HepG2 (cell line): ENCODE measurements around the gene KAT2A. TPM values are rescaled to one million over a fixed set of nuclear protein-coding genes. Genes with fewer than 3 reads are reported as not detected.
A peak's percentile ranks its signal among the peaks of the same experiment; 100 is the strongest.

Experiments
- ATAD3A ChIP-seq: sonication (generic); formaldehyde crosslinking; IDR thresholded peaks from 2 replicates; pipeline ENCODE4 v1.4.0; 2020; ENCODE audit warnings: missing genetic modification reagents
- CBFB ChIP-seq: sonication (generic); formaldehyde crosslinking; IDR thresholded peaks from 2 replicates; pipeline ENCODE4 v1.4.0; 2020; ENCODE audit warnings: missing genetic modification reagents
- ERF ChIP-seq: IDR thresholded peaks from 2 replicates; pipeline ENCODE4 v1.6.1; 2018; ENCODE audit warnings: missing biosample characterization, missing genetic modification reagents
- GABPA ChIP-seq, 2 experiments: IDR thresholded peaks; 2 replicates each; pipeline ENCODE4 v1.6.1; 2011 to 2016; ENCODE audit warnings: low read depth in 2 of 2, low read length in 1 of 2, missing biosample characterization in 1 of 2, missing genetic modification characterization in 1 of 2
- GTF2F1 ChIP-seq: fragments of 150-350 bp; IDR thresholded peaks from 2 replicates; pipeline ENCODE4 v1.6.1; 2014; ENCODE audit warnings: low read length
- HMG20A ChIP-seq: IDR thresholded peaks from 2 replicates; pipeline ENCODE4 v1.6.1; 2016; ENCODE audit warnings: borderline replicate concordance
- HOXA3 ChIP-seq: sonication (generic); formaldehyde crosslinking; IDR thresholded peaks from 2 replicates; pipeline ENCODE4 v1.5.0; 2020; ENCODE audit warnings: missing genetic modification reagents
- MXD4 ChIP-seq: IDR thresholded peaks from 2 replicates; pipeline ENCODE4 v1.6.1; 2016; ENCODE audit warnings: mild to moderate bottlenecking, missing biosample characterization, missing genetic modification reagents
- REPIN1 ChIP-seq: sonication (generic); formaldehyde crosslinking; IDR thresholded peaks from 2 replicates; pipeline ENCODE4 v1.8.0; 2022; ENCODE audit warnings: missing genetic modification reagents, low read depth, mild to moderate bottlenecking, borderline replicate concordance
- SNRNP70 ChIP-seq: fragments of 200-400 bp; formaldehyde crosslinking; IDR thresholded peaks from 2 replicates; pipeline ENCODE4 v1.6.1; 2017; ENCODE audit warnings: mild to moderate bottlenecking, low read depth, low read length, moderate library complexity
- SP140L ChIP-seq: sonication (generic); formaldehyde crosslinking; IDR thresholded peaks from 2 replicates; pipeline ENCODE4 v1.4.0; 2020; ENCODE audit warnings: missing genetic modification reagents, borderline replicate concordance
- TSC22D2 ChIP-seq: sonication (generic); formaldehyde crosslinking; IDR thresholded peaks from 2 replicates; pipeline ENCODE4 v1.5.1; 2020; ENCODE audit warnings: missing genetic modification reagents, mild to moderate bottlenecking, borderline replicate concordance
- ZBTB4 ChIP-seq: sonication (generic); formaldehyde crosslinking; IDR thresholded peaks from 2 replicates; pipeline ENCODE4 v1.4.0; 2020; ENCODE audit warnings: missing genetic modification reagents, mild to moderate bottlenecking, borderline replicate concordance
- ZNF136 ChIP-seq: sonication (generic); formaldehyde crosslinking; IDR thresholded peaks from 2 replicates; pipeline ENCODE4 v1.8.1; 2022; ENCODE audit warnings: low read depth, mild to moderate bottlenecking, moderate library complexity, missing genetic modification reagents
- ZNF350 ChIP-seq: sonication (generic); formaldehyde crosslinking; IDR thresholded peaks from 2 replicates; pipeline ENCODE4 v1.4.0; 2020; ENCODE audit warnings: mild to moderate bottlenecking, low read depth, missing genetic modification reagents, borderline replicate concordance
- ZNF747 ChIP-seq: sonication (generic); formaldehyde crosslinking; IDR thresholded peaks from 2 replicates; pipeline ENCODE4 v1.8.1; 2023; ENCODE audit warnings: missing genetic modification reagents, mild to moderate bottlenecking, borderline replicate concordance
- ZNF772 ChIP-seq: sonication (generic); formaldehyde crosslinking; IDR thresholded peaks from 2 replicates; pipeline ENCODE4 v1.5.0; 2020; ENCODE audit warnings: mild to moderate bottlenecking, missing genetic modification reagents
- ZNF790 ChIP-seq: sonication (generic); formaldehyde crosslinking; IDR thresholded peaks from 2 replicates; pipeline ENCODE4 v1.8.0; 2022; ENCODE audit warnings: missing genetic modification reagents, mild to moderate bottlenecking, borderline replicate concordance
- polyA plus RNA-seq, 8 experiments: library from polyadenylated mRNA; depleted of rRNA in 3 of 8; stranded (reverse) in 7 of 8; unstranded in 1 of 8; fragments of >200 nt; fragmentation: Illumina TruSeq in 4 of 8; extraction: Trizol in 4 of 8; gene quantifications; 2 replicates each; pipeline versions ENCODE4 v1.2.1 to v1.2.3, GENCODE V29; 2011 to 2016; ENCODE audit warnings: low read depth in 4 of 8, missing spikeins in 1 of 8, mixed read lengths in 1 of 8; ENCODE audit not compliant: insufficient read depth in 1 of 8
- total RNA-seq, 5 experiments: library from RNA; depleted of rRNA; stranded (reverse); fragments of >200 nt; fragmentation: Illumina TruSeq; extraction: Trizol; gene quantifications; 2 replicates each; pipeline ENCODE4 v1.2.3, GENCODE V29; 2016; ENCODE audit warnings: low read depth in 1 of 5
- TF ChIP-seq, protein P1 (sequence below): sonication (generic); formaldehyde crosslinking; IDR thresholded peaks from 2 replicates; pipeline ENCODE4 v1.4.0; 2020; ENCODE audit warnings: missing genetic modification reagents, borderline replicate concordance
- TF ChIP-seq, protein P2 (sequence below): sonication (generic); formaldehyde crosslinking; IDR thresholded peaks from 2 replicates; pipeline ENCODE4 v1.4.0; 2020; ENCODE audit warnings: missing genetic modification reagents
- TF ChIP-seq, protein P3 (sequence below): sonication (generic); formaldehyde crosslinking; IDR thresholded peaks from 2 replicates; pipeline ENCODE4 v1.4.0; 2020; ENCODE audit warnings: missing genetic modification reagents

Gene KAT2A
- total and polyA plus RNA-seq, 2 of the 13 experiments (the other 11 are each of a cell fraction or from before 2014, with no cell fraction given): 29.1 to 90.4 TPM

DNA sequence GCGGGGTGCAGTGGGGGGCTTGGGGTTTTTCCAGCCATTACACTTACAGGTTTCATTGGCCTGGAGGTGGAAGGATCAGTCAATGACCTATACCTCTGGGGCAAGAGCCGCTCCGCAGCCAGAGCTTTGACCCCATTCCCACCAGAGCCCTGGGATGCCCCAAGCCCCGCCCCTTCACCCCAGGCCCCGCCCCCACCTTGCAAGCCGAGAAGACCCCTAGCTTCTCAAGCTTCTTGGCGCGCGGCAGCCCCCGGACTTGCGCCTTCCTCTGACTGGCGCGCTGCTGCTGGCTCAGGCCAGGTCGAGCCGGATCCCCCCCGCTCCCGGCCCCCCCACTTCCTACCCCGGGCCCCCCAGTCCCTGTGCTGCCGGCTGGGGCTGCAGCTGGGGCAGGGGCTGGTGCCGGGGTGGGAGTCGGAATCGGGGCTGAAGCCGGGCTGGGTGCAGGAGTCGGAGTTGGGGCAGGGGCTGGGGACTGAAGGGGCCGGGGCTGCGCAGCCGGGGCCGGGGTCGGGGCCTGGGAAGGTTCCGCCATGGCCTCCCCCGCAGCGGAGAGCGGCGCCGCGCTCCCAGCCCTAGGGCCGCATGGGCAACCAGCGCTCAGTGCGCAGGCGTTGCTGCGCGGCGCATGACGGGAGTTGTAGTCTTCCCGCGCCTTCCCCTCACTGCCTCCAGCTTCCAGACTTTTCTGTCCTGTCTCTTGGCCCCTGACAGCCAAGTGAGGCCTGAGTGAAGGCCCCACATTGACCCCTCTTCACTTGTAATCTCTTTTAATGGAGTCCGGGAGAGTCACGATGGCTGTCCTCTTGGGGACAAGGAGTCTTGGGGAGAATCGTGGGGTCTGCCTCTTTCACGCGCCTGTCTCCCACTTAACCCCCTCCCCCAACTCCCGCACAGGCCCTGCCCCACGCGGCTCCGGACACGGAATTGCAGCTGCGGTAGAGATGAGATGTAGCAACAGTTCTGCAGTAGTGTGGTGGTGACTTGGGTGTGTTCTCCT lies at the start of gene KAT2A (continued):
- TF ChIP-seq, protein P1, sequence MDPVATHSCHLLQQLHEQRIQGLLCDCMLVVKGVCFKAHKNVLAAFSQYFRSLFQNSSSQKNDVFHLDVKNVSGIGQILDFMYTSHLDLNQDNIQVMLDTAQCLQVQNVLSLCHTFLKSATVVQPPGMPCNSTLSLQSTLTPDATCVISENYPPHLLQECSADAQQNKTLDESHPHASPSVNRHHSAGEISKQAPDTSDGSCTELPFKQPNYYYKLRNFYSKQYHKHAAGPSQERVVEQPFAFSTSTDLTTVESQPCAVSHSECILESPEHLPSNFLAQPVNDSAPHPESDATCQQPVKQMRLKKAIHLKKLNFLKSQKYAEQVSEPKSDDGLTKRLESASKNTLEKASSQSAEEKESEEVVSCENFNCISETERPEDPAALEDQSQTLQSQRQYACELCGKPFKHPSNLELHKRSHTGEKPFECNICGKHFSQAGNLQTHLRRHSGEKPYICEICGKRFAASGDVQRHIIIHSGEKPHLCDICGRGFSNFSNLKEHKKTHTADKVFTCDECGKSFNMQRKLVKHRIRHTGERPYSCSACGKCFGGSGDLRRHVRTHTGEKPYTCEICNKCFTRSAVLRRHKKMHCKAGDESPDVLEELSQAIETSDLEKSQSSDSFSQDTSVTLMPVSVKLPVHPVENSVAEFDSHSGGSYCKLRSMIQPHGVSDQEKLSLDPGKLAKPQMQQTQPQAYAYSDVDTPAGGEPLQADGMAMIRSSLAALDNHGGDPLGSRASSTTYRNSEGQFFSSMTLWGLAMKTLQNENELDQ (CRISPR knock-in tag): peak; percentile 60; the same call in 1 of the 2 replicates
- TF ChIP-seq SNRNP70: no peak
- TF ChIP-seq, protein P2, sequence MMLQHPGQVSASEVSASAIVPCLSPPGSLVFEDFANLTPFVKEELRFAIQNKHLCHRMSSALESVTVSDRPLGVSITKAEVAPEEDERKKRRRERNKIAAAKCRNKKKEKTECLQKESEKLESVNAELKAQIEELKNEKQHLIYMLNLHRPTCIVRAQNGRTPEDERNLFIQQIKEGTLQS (CRISPR knock-in tag): 0 out of 2 replicates have a peak, but pooled peaks have one; percentile 31
- 0 out of 2 replicates have a peak, but pooled peaks have one; percentile 8 for TF ChIP-seq HMG20A (CRISPR knock-in tag)
- TF ChIP-seq ZNF790 (CRISPR knock-in tag): no peak
- TF ChIP-seq ATAD3A: no peak
- peak; percentile 60; the same call in 1 of the 2 replicates for TF ChIP-seq GTF2F1
- no peak for TF ChIP-seq ZBTB4
- TF ChIP-seq TSC22D2 (CRISPR knock-in tag): peak; percentile 38; the same call in 1 of the 2 replicates
- no peak for TF ChIP-seq SP140L (CRISPR knock-in tag)
- no peak; the same call in 1 of the 2 replicates for TF ChIP-seq ZNF747 (CRISPR knock-in tag)
- TF ChIP-seq, protein P3, sequence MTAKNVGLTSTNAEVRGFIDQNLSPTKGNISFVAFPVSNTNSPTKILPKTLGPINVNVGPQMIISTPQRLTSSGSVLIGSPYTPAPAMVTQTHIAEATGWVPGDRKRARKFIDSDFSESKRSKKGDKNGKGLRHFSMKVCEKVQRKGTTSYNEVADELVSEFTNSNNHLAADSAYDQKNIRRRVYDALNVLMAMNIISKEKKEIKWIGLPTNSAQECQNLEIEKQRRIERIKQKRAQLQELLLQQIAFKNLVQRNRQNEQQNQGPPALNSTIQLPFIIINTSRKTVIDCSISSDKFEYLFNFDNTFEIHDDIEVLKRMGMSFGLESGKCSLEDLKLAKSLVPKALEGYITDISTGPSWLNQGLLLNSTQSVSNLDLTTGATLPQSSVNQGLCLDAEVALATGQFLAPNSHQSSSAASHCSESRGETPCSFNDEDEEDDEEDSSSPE (CRISPR knock-in tag): peak; percentile 66
- peak; percentile 83 for TF ChIP-seq HOXA3
- TF ChIP-seq REPIN1 (CRISPR knock-in tag): peak; percentile 56; the same call in 1 of the 2 replicates
- TF ChIP-seq GABPA (IDR thresholded peaks at IDR 0.05; ENCODE audit: low read depth, low read length): peak; percentile 40
- peak; percentile 65 for TF ChIP-seq GABPA (CRISPR knock-in tag; IDR thresholded peaks at IDR 0.05; ENCODE audit: low read depth)
- TF ChIP-seq ZNF136 (CRISPR knock-in tag): 0 out of 2 replicates have a peak, but pooled peaks have one; percentile 41
- no peak; the same call in 1 of the 2 replicates for TF ChIP-seq ZNF350
- TF ChIP-seq ERF (CRISPR knock-in tag): peak; percentile 51; the same call in 1 of the 2 replicates
- peak; percentile 49; the same call in 1 of the 2 replicates for TF ChIP-seq CBFB
- TF ChIP-seq ZNF772 (CRISPR knock-in tag): peak; percentile 75; the same call in 1 of the 2 replicates
- TF ChIP-seq MXD4 (CRISPR knock-in tag): peak; percentile 79
